ENCODE data around the gene BCORL1. TPM values are rescaled to one million over a fixed set of nuclear protein-coding genes. Genes with fewer than 3 reads are reported as not detected.

The BCORL1 gene
- polyA plus RNA-seq, 3 donors, result 2.4 to 5.2 (median 3.3) TPM

DNA sequence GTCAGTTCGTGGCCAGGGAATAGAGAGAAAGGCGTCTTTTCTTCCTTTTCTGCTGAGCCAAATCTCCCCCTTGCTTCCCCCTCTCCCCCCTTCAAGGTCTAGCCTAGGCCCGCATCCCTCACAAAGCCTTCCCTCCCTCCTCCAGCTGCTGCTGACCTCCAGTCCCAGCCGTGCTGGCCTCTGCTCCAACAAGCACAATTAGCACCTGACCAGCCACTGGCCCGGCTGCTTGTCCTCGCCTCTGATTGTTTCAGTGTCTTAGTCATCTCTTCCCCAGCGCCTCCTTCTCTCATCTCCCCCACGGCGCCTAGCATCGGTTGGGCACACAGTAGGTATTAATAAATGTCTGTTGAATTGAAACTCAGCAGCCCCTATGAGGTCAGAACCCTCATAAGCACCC, 123.6 kb downstream of the BCORL1 start:
- 39 to 69% (median 57%) methylated on average over 8 to 10 of the region's 10 CpGs for WGBS, 3 donors
- no peak overlapping the region for H3K27ac ChIP-seq (ENCODE audit: low read depth, low read length)

Other genes with a start within 250 kb of the BCORL1 start
- gene XPNPEP2, start 243.7 kb upstream of the BCORL1 start, polyA plus RNA-seq, result 1 to 10 TPM in 2 of 3 donors, under 1 TPM in 1; 0.87 to 7.4 (median 6.4) TPM
- 10 to 100 TPM in 2 of 3 donors, 1 to 10 TPM in 1; 2.8 to 14.9 (median 10.7) TPM for gene SASH3, start 202.7 kb upstream of the BCORL1 start, polyA plus RNA-seq
- 10 to 100 TPM; 10.5 to 32.8 (median 16.3) TPM for gene ZDHHC9, start 138.7 kb upstream of the BCORL1 start, polyA plus RNA-seq
- gene UTP14A, start 76.5 kb upstream of the BCORL1 start, polyA plus RNA-seq, result 10 to 100 TPM; 13.3 to 17.4 (median 15.2) TPM
- 1 to 10 TPM; 1.6 to 10.0 (median 6.7) TPM for gene ELF4, start 127.9 kb downstream of the BCORL1 start, polyA plus RNA-seq
- gene AIFM1, start 183.2 kb downstream of the BCORL1 start, polyA plus RNA-seq, result 10 to 100 TPM; 19.6 to 41.5 (median 24.5) TPM
- under 1 TPM; 0.37 to 0.95 (median 0.56) TPM for gene RAB33A, start 189.3 kb downstream of the BCORL1 start, polyA plus RNA-seq

Data from adipose tissue (tissue), 3 donors.